ENCODE results near the gene SAMD13.

The SAMD13 gene

GRCh38 chr1:84376000-84376910 is 74.7 kb downstream of the SAMD13 start:
- no peak overlapping the region for H3K9ac ChIP-seq (ENCODE audit: low read length)
- H3K27me3 ChIP-seq (ENCODE audit: insufficient read depth, low read length, poor library complexity): no peaks in the 10 kb centered on the region
- no peaks in the 10 kb centered on the region for H3K4me1 ChIP-seq (ENCODE audit: control insufficient read depth, low read depth, low read length)
- H3K23ac ChIP-seq (ENCODE audit: low read length): no peak overlapping the region
- H2AK5ac ChIP-seq (ENCODE audit: low read length): no peak overlapping the region
- H3K79me1 ChIP-seq (ENCODE audit: low read length): no peaks in the 10 kb centered on the region
- H3K27ac ChIP-seq (ENCODE audit: low read depth, low read length): no peak overlapping the region
- no peak overlapping the region for H3K56ac ChIP-seq (ENCODE audit: low read length)
- no CpG with 5 or more reads among the region's 7 CpGs for WGBS (ENCODE audit: extremely low coverage, insufficient coverage, low lambda C conversion rate)
- no peak overlapping the region for H3K4ac ChIP-seq (ENCODE audit: low read depth, low read length)
- no peak for DNase-seq
- H3K18ac ChIP-seq (ENCODE audit: low read length): no peak overlapping the region
- H2BK5ac ChIP-seq (ENCODE audit: low read length): no peak overlapping the region
- no peak overlapping the region for H4K5ac ChIP-seq (ENCODE audit: low read length)
- no peak overlapping the region for H3K4me3 ChIP-seq (ENCODE audit: low read length)
- H3K4me2 ChIP-seq (ENCODE audit: low read length): no peak overlapping the region
- no peak overlapping the region for H2BK15ac ChIP-seq (replicated peaks; ENCODE audit: low read depth)
- H3K79me2 ChIP-seq (ENCODE audit: control insufficient read depth, insufficient read depth, low read length): no peaks in the 10 kb centered on the region
- no peaks in the 10 kb centered on the region for H3K36me3 ChIP-seq (ENCODE audit: control insufficient read depth, insufficient read depth, low read length)
- no peak overlapping the region for H2BK120ac ChIP-seq (ENCODE audit: low read depth, low read length)
- no peak overlapping the region for H4K8ac ChIP-seq (ENCODE audit: low read depth, low read length)

GRCh38 chr1:84377480-84378095 is 76.1 kb downstream of the SAMD13 start:
- no peak for DNase-seq
- Histone ChIP-seq H3K27ac (ENCODE audit: low read depth, low read length) (no peak overlapping the region), H3K79me2 (ENCODE audit: control insufficient read depth, insufficient read depth, low read length) (no peaks in the 10 kb centered on the region), H3K23ac (ENCODE audit: low read length) (no peak overlapping the region), H3K27me3 (ENCODE audit: insufficient read depth, low read length, poor library complexity) (no peaks in the 10 kb centered on the region), H3K4me3 (ENCODE audit: low read length) (no peak overlapping the region), H3K56ac (ENCODE audit: low read length) (no peak overlapping the region), H4K8ac (ENCODE audit: low read depth, low read length) (no peak overlapping the region), H3K4me2 (ENCODE audit: low read length) (no peak overlapping the region), H3K79me1 (ENCODE audit: low read length) (no peaks in the 10 kb centered on the region), H3K4ac (ENCODE audit: low read depth, low read length) (no peak overlapping the region), H3K36me3 (ENCODE audit: control insufficient read depth, insufficient read depth, low read length) (no peaks in the 10 kb centered on the region), H2BK120ac (ENCODE audit: low read depth, low read length) (no peak overlapping the region), H3K9ac (ENCODE audit: low read length) (no peak overlapping the region), H2BK5ac (ENCODE audit: low read length) (no peak overlapping the region), H2AK5ac (ENCODE audit: low read length) (no peak overlapping the region), H3K4me1 (ENCODE audit: control insufficient read depth, low read depth, low read length) (no peaks in the 10 kb centered on the region), H4K5ac (ENCODE audit: low read length) (no peak overlapping the region), H2BK15ac (replicated peaks; ENCODE audit: low read depth) (no peak overlapping the region), H3K18ac (ENCODE audit: low read length) (no peak overlapping the region)
- no CpG with 5 or more reads among the region's 3 CpGs for WGBS (ENCODE audit: extremely low coverage, insufficient coverage, low lambda C conversion rate)

DNA sequence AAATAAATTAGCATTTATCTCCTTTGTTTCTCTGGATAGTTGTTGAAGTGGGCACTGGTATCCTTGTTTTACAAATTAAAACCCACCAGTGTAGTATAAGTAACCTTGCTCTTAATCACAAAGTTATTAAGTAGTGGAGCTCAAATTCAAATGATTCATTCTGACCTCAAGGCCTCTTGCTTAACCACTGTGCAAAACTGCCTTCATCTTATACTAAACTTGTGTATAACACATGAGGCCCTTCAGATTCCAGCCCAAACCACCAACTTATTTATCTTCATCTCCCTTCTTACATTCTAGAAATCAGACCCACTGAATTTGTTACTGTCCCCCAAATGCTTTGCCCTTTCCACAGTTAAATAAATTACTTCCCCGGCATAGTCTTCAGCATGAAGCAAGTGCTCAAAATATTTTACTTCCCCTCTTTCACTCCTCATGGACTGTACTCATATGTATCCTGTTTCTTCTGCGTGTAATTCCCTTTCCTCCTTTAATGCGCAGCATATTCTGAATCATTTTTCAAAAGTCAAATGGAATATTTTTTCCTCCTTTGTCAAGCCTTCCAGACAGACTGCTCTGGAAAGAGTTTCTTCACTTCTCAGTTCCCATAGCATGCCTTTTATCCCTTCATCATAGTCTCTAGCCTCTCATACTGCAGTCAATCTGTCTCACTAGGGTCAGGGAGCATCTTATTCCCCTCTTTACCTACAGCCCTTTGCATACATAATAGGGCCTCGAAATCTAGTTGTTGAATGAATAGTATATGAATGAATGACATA is 77.8 kb downstream of the SAMD13 start:
- Histone ChIP-seq H2BK5ac (ENCODE audit: low read length) (no peak overlapping the region), H3K4me2 (ENCODE audit: low read length) (no peak overlapping the region), H3K56ac (ENCODE audit: low read length) (no peak overlapping the region), H3K79me2 (ENCODE audit: control insufficient read depth, insufficient read depth, low read length) (no peaks in the 10 kb centered on the region), H3K23ac (ENCODE audit: low read length) (no peak overlapping the region), H3K36me3 (ENCODE audit: control insufficient read depth, insufficient read depth, low read length) (no peaks in the 10 kb centered on the region), H3K27me3 (ENCODE audit: insufficient read depth, low read length, poor library complexity) (no peaks in the 10 kb centered on the region), H3K79me1 (ENCODE audit: low read length) (no peaks in the 10 kb centered on the region), H4K8ac (ENCODE audit: low read depth, low read length) (no peak overlapping the region), H3K4me3 (ENCODE audit: low read length) (no peak overlapping the region), H2AK5ac (ENCODE audit: low read length) (no peak overlapping the region), H3K18ac (ENCODE audit: low read length) (no peak overlapping the region), H3K4me1 (ENCODE audit: control insufficient read depth, low read depth, low read length) (no peaks in the 10 kb centered on the region), H3K27ac (ENCODE audit: low read depth, low read length) (no peak overlapping the region), H4K5ac (ENCODE audit: low read length) (no peak overlapping the region), H3K9ac (ENCODE audit: low read length) (no peak overlapping the region), H2BK120ac (ENCODE audit: low read depth, low read length) (no peak overlapping the region), H3K4ac (ENCODE audit: low read depth, low read length) (no peak overlapping the region), H2BK15ac (replicated peaks; ENCODE audit: low read depth) (no peak overlapping the region)
- WGBS (ENCODE audit: extremely low coverage, insufficient coverage, low lambda C conversion rate): no CpG with 5 or more reads among the region's 4 CpGs
- DNase-seq: no peak

DNA sequence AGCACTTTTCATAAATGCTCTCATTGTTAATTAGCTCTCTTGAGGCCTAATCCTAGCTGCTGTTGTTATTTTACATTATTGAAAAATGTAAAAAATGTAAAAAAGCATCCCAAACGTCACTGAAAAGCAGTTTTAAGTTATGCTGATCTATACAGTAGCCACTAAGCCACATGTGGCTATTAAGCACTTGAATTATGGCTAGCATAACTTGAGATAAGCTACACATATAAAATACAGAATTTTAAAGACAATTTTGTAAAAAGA is 78.3 kb downstream of the SAMD13 start:
- no peak overlapping the region for H2BK120ac ChIP-seq (ENCODE audit: low read depth, low read length)
- no peak overlapping the region for H2BK5ac ChIP-seq (ENCODE audit: low read length)
- no peak overlapping the region for H4K8ac ChIP-seq (ENCODE audit: low read depth, low read length)
- H3K27me3 ChIP-seq (ENCODE audit: insufficient read depth, low read length, poor library complexity): no peaks in the 10 kb centered on the region
- no peak overlapping the region for H3K9ac ChIP-seq (ENCODE audit: low read length)
- H2BK15ac ChIP-seq (replicated peaks; ENCODE audit: low read depth): no peak overlapping the region
- no peak overlapping the region for H3K4ac ChIP-seq (ENCODE audit: low read depth, low read length)
- no peak overlapping the region for H3K23ac ChIP-seq (ENCODE audit: low read length)
- H3K4me1 ChIP-seq (ENCODE audit: control insufficient read depth, low read depth, low read length): no peaks in the 10 kb centered on the region
- H3K79me1 ChIP-seq (ENCODE audit: low read length): no peaks in the 10 kb centered on the region
- WGBS (ENCODE audit: extremely low coverage, insufficient coverage, low lambda C conversion rate): no CpG with 5 or more reads among the region's 1 CpG
- no peak overlapping the region for H3K4me2 ChIP-seq (ENCODE audit: low read length)
- H2AK5ac ChIP-seq (ENCODE audit: low read length): no peak overlapping the region
- H3K79me2 ChIP-seq (ENCODE audit: control insufficient read depth, insufficient read depth, low read length): no peaks in the 10 kb centered on the region
- DNase-seq: no peak
- no peak overlapping the region for H3K18ac ChIP-seq (ENCODE audit: low read length)
- no peak overlapping the region for H4K5ac ChIP-seq (ENCODE audit: low read length)
- H3K36me3 ChIP-seq (ENCODE audit: control insufficient read depth, insufficient read depth, low read length): no peaks in the 10 kb centered on the region
- no peak overlapping the region for H3K56ac ChIP-seq (ENCODE audit: low read length)
- no peak overlapping the region for H3K4me3 ChIP-seq (ENCODE audit: low read length)
- H3K27ac ChIP-seq (ENCODE audit: low read depth, low read length): no peak overlapping the region

- no peak overlapping the region for H3K4me2 ChIP-seq (ENCODE audit: low read length)
- H3K79me1 ChIP-seq (ENCODE audit: low read length): no peaks in the 10 kb centered on the region
- H3K27ac ChIP-seq (ENCODE audit: low read depth, low read length): no peak overlapping the region
- H3K56ac ChIP-seq (ENCODE audit: low read length): no peak overlapping the region
- H4K8ac ChIP-seq (ENCODE audit: low read depth, low read length): no peak overlapping the region
- H3K4ac ChIP-seq (ENCODE audit: low read depth, low read length): no peak overlapping the region
- H3K79me2 ChIP-seq (ENCODE audit: control insufficient read depth, insufficient read depth, low read length): no peaks in the 10 kb centered on the region
- no peak overlapping the region for H2AK5ac ChIP-seq (ENCODE audit: low read length)
- peak; percentile 9 for DNase-seq
- H3K4me3 ChIP-seq (ENCODE audit: low read length): no peak overlapping the region
- no peak overlapping the region for H3K9ac ChIP-seq (ENCODE audit: low read length)
- H2BK5ac ChIP-seq (ENCODE audit: low read length): no peak overlapping the region
- H3K23ac ChIP-seq (ENCODE audit: low read length): no peak overlapping the region
- no peaks in the 10 kb centered on the region for H3K27me3 ChIP-seq (ENCODE audit: insufficient read depth, low read length, poor library complexity)
- no peaks in the 10 kb centered on the region for H3K4me1 ChIP-seq (ENCODE audit: control insufficient read depth, low read depth, low read length)
- H3K18ac ChIP-seq (ENCODE audit: low read length): no peak overlapping the region
- no peak overlapping the region for H2BK15ac ChIP-seq (replicated peaks; ENCODE audit: low read depth)
- H2BK120ac ChIP-seq (ENCODE audit: low read depth, low read length): no peak overlapping the region
- H4K5ac ChIP-seq (ENCODE audit: low read length): no peak overlapping the region
- no peaks in the 10 kb centered on the region for H3K36me3 ChIP-seq (ENCODE audit: control insufficient read depth, insufficient read depth, low read length)
- no CpG with 5 or more reads among the region's 3 CpGs for WGBS (ENCODE audit: extremely low coverage, insufficient coverage, low lambda C conversion rate)
Observed at GRCh38 chr1:84382127-84382526, 80.6 kb downstream of the SAMD13 start.

All from mesendoderm (in vitro differentiated cells).